Ishikawa (cell line): Measurements from ENCODE around the gene PIP4K2A.

ENCODE experiments used
- CEBPB ChIP-seq: IDR thresholded peaks from 2 replicates; pipeline ENCODE4 v1.6.1; 2012
- CREB1 ChIP-seq: IDR thresholded peaks from 2 replicates; pipeline ENCODE4 v1.6.1; 2012; ENCODE audit warnings: low read depth
- EGR1 ChIP-seq: IDR thresholded peaks from 2 replicates; pipeline ENCODE4 v1.6.1; 2012
- EP300 ChIP-seq: IDR thresholded peaks from 2 replicates; pipeline ENCODE4 v1.6.1; 2012; ENCODE audit warnings: borderline replicate concordance
- FOXM1 ChIP-seq: IDR thresholded peaks from 2 replicates; pipeline ENCODE4 v1.6.1; 2012; ENCODE audit warnings: low read depth, borderline replicate concordance
- NFIC ChIP-seq: IDR thresholded peaks from 2 replicates; pipeline ENCODE4 v1.6.1; 2012
- RAD21 ChIP-seq: IDR thresholded peaks from 2 replicates; pipeline ENCODE4 v1.6.1; 2012; ENCODE audit warnings: low read depth
- TAF1 ChIP-seq: IDR thresholded peaks from 2 replicates; pipeline ENCODE4 v1.6.1; 2012; ENCODE audit warnings: low read depth, mild to moderate bottlenecking
- TCF12 ChIP-seq: IDR thresholded peaks from 2 replicates; pipeline ENCODE4 v1.6.1; 2012; ENCODE audit warnings: low read depth
- TEAD4 ChIP-seq: IDR thresholded peaks from 2 replicates; pipeline ENCODE4 v1.6.1; 2012
- YY1 ChIP-seq: IDR thresholded peaks from 2 replicates; pipeline ENCODE4 v1.6.1; 2012; ENCODE audit warnings: low read depth
- ZBTB7A ChIP-seq: IDR thresholded peaks from 2 replicates; pipeline ENCODE4 v1.6.1; 2012; ENCODE audit warnings: low read depth
- TF ChIP-seq, protein P1 (sequence below): IDR thresholded peaks from 2 replicates; pipeline ENCODE4 v1.6.1; 2012; ENCODE audit warnings: low read depth, mild to moderate bottlenecking
- TF ChIP-seq, protein P2 (sequence below): IDR thresholded peaks from 2 replicates; pipeline ENCODE4 v1.6.1; 2012
- TF ChIP-seq, protein P3 (sequence below): IDR thresholded peaks from 2 replicates; pipeline ENCODE4 v1.6.1; 2012

The PIP4K2A gene

DNA sequence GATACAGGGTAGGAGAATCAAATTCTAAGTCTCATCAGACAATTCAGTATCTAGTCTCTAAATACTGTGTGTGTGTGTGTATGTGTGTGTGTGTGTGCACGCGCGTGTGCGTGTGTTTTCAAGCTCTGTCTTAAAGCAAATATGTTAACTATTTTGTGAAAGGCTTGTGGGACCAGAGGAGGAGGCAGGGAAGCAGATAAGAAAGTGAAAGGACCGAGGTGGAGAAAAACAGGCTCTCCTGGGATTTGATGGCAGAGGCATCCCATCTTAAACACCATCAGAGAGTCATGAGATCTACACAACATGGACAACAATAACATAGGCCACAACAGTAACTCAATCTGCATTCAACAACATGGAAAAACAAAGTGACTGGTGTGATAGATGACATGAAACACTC lies 67.1 kb downstream of the PIP4K2A start:
- no peak for TF ChIP-seq TEAD4
- no peak for TF ChIP-seq NFIC

DNA sequence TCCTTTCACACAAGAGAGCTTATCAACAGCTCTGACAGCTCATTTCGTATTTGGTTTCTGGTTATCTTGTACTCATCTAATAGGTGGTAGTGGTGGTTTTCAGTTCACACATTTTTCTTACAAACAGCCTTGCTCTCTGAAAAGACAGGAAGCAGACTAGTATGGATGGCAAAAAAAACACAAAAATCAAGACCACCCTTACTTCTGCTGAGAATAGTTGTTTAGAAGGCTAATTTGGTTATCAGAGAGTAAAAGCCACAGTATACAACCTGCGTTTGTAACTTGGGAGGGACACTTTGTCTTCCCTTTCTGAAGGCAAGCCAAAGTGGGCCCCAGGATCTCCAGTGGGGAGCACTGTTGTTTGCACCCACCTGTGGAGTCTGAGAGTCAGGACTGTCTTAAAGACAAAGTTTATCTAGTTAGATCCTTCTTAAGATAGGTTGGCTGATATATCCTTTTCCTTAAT lies 68.0 kb downstream of the PIP4K2A start:
- TF ChIP-seq RAD21 = no peak
- TF ChIP-seq, protein P1, sequence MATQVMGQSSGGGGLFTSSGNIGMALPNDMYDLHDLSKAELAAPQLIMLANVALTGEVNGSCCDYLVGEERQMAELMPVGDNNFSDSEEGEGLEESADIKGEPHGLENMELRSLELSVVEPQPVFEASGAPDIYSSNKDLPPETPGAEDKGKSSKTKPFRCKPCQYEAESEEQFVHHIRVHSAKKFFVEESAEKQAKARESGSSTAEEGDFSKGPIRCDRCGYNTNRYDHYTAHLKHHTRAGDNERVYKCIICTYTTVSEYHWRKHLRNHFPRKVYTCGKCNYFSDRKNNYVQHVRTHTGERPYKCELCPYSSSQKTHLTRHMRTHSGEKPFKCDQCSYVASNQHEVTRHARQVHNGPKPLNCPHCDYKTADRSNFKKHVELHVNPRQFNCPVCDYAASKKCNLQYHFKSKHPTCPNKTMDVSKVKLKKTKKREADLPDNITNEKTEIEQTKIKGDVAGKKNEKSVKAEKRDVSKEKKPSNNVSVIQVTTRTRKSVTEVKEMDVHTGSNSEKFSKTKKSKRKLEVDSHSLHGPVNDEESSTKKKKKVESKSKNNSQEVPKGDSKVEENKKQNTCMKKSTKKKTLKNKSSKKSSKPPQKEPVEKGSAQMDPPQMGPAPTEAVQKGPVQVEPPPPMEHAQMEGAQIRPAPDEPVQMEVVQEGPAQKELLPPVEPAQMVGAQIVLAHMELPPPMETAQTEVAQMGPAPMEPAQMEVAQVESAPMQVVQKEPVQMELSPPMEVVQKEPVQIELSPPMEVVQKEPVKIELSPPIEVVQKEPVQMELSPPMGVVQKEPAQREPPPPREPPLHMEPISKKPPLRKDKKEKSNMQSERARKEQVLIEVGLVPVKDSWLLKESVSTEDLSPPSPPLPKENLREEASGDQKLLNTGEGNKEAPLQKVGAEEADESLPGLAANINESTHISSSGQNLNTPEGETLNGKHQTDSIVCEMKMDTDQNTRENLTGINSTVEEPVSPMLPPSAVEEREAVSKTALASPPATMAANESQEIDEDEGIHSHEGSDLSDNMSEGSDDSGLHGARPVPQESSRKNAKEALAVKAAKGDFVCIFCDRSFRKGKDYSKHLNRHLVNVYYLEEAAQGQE = no peak
- TF ChIP-seq ZBTB7A = no peak
- TF ChIP-seq CEBPB = no peak
- TF ChIP-seq YY1 = no peak
- TF ChIP-seq, protein P2, sequence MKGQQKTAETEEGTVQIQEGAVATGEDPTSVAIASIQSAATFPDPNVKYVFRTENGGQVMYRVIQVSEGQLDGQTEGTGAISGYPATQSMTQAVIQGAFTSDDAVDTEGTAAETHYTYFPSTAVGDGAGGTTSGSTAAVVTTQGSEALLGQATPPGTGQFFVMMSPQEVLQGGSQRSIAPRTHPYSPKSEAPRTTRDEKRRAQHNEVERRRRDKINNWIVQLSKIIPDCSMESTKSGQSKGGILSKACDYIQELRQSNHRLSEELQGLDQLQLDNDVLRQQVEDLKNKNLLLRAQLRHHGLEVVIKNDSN = no peak
- TF ChIP-seq CREB1 = no peak
- TF ChIP-seq, protein P3, sequence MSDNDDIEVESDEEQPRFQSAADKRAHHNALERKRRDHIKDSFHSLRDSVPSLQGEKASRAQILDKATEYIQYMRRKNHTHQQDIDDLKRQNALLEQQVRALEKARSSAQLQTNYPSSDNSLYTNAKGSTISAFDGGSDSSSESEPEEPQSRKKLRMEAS = no peak
- TF ChIP-seq FOXM1 = no peak
- no peak for TF ChIP-seq TAF1

DNA sequence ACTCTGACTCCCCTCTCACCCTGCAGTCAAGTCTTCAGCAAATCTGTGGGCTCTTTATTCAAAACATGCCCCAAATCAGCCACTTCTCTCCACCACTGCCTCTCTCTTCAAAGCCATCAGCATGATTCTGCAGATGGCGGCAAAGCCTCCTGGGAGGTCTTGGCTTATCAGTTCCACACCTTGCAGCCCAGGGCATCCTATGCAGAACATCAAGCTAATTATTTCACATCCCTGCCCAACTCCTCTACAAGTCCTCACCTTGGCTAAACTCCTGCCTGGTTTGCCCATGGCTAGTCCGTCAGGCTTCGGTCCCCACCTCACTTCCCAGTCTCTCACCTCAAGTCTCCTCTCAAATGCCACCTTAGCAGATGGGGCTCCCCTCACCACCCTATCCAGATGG lies 70.2 kb downstream of the PIP4K2A start:
- TF ChIP-seq EGR1 (no peak), CEBPB (no peak), TEAD4 (no peak), CREB1 (no peak), YY1 (no peak), EP300 (no peak), ZBTB7A (no peak), TAF1 (no peak), FOXM1 (no peak), RAD21 (no peak), NFIC (no peak), TCF12 (no peak)
- TF ChIP-seq, protein P3 = no peak
- TF ChIP-seq, protein P1 = no peak
- TF ChIP-seq, protein P2 = no peak

DNA sequence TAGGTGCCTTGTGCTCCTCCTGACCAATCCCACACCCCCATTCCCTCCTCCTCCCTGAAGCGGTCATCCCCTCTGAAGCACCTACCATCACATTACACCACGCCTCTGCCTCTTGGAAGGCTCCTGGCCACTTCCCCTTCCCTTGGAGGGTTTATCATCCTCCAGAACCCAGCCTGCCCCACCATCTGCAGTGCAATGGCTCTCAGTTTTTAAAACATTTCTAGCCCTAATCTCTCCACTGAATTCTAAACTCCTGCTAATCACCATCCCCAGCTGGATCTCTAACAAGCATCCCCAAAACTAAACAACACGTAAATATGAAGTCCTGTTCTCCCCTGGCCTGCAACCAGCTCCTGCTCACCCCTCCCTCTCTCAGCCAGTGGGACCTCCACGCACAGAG lies 70.6 kb downstream of the PIP4K2A start:
- no peak for TF ChIP-seq RAD21

DNA sequence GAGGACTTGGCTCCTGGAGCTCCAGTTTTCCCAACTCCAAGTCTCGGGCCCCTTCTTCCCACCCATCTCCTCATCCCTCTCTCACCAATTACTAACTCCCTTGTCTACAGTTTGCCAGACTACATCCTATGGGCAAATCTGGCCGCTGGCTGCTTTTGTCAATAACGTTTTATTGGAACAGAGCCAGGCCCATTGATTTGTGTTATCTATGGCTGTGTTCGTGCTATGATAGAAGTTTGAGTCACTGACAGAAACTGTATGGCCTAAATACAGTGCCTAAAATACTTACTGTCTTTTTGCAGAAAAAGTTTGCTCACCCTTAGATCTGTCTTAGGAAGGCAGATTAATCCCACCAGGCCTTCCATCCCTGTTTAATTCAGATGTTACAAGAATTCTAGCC lies 71.3 kb downstream of the PIP4K2A start:
- no peak for TF ChIP-seq EP300
- TF ChIP-seq FOXM1 = no peak
- no peak for TF ChIP-seq YY1
- no peak for TF ChIP-seq CREB1
- no peak for TF ChIP-seq TEAD4
- no peak for TF ChIP-seq CEBPB
- no peak for TF ChIP-seq TCF12

DNA sequence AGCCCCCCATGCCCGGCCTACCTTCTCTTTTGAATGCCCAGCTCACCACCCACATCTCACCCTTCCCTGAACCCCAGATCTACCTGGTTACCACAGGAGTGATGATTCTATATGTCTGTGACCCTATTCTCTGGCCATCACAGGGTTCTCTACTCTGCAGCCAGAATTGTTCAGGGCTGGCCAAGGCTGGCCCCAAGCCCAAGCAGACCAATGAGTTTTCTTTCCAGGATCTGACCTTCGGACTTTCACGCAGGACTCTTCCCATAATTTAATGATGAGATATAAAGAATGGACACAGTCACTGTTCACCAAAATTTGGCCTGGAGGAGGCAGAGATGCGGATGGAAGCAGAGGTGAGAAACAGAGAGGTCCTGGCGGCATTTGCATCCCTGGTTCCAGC lies 72.6 kb downstream of the PIP4K2A start:
- TF ChIP-seq YY1 = no peak
- TF ChIP-seq, protein P3 = no peak
- no peak for TF ChIP-seq CEBPB
- TF ChIP-seq ZBTB7A = no peak
- TF ChIP-seq RAD21 = no peak
- TF ChIP-seq NFIC = no peak
- TF ChIP-seq, protein P1 = no peak
